ENCODE results near the gene PRTG.

- TF ChIP-seq, protein P1, sequence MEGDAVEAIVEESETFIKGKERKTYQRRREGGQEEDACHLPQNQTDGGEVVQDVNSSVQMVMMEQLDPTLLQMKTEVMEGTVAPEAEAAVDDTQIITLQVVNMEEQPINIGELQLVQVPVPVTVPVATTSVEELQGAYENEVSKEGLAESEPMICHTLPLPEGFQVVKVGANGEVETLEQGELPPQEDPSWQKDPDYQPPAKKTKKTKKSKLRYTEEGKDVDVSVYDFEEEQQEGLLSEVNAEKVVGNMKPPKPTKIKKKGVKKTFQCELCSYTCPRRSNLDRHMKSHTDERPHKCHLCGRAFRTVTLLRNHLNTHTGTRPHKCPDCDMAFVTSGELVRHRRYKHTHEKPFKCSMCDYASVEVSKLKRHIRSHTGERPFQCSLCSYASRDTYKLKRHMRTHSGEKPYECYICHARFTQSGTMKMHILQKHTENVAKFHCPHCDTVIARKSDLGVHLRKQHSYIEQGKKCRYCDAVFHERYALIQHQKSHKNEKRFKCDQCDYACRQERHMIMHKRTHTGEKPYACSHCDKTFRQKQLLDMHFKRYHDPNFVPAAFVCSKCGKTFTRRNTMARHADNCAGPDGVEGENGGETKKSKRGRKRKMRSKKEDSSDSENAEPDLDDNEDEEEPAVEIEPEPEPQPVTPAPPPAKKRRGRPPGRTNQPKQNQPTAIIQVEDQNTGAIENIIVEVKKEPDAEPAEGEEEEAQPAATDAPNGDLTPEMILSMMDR (IDR thresholded peaks at IDR 0.05): no peak
- TF ChIP-seq POLR2A (IDR thresholded peaks at IDR 0.05): no peak
Measured at GRCh38 chr15:55669270-55669669, 73.7 kb downstream of the PRTG start.

All from adrenal gland (tissue), 5 donors.